Stimulated activated CD4-positive, alpha-beta T cell treated with anti-CD3 and anti-CD28 coated beads, Interleukin-4, amount 100 ng/mL, for 1 hour (primary cell): ENCODE measurements around the gene MARCHF9.

Source experiments
- DNase-seq: peaks from one replicate; pipeline ENCODE4 v3.0.0-alpha.2; 2020

MARCHF9 gene

DNA sequence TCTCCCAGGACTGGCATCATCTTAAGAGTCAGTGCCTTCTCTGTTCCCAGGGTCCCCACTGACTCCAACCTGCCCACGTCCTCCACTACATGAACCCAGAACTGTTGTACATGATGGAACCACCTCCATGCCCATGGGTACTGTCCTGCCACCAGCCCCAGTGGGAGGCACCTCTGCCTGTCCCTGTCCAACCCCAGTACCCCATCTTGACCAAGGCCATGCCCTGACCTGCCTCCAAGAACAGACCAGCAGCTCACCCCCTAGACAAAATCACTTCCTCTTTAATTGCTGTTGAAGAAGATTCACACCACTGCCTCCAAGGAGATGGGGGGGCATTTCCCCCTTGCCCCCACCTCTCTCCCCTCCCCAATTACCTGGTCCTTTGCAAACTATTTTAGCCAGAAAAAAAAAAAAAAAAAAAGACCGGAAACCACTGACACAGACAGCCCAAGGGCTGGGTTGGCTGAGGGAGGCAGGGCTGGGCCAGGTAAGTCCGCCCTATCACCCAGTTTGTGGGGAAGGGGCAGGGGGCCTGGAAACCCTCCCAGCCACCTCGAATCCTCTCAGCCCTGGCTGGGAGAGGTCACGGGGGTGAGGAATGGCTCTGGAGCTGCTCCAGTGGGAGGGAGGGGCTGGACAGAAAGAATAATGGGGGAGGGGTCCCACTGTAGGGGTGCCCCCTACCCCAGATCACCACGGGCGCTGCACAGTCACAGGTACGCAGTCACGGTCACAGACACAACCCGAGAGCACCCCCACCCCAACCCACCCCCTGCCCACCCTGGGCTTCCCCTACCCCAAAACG is 29.8 kb upstream of the MARCHF9 start:
- DNase-seq = no peak

DNA sequence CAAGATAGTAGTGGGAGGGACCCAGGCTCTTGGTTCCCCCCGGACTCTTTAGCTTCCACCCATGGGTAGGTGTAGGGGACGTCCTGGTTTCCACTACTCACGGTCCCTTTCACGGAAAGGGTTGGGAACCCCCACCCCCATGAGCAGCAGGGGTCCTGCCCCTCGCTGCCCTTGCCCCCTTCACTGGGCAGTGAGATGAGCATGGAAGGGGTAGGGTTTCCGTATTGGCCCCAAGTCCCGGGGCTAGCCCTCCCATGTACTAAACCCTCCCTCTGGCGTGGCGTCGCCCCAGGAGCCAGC is 29.1 kb upstream of the MARCHF9 start:
- DNase-seq = no peak

DNA sequence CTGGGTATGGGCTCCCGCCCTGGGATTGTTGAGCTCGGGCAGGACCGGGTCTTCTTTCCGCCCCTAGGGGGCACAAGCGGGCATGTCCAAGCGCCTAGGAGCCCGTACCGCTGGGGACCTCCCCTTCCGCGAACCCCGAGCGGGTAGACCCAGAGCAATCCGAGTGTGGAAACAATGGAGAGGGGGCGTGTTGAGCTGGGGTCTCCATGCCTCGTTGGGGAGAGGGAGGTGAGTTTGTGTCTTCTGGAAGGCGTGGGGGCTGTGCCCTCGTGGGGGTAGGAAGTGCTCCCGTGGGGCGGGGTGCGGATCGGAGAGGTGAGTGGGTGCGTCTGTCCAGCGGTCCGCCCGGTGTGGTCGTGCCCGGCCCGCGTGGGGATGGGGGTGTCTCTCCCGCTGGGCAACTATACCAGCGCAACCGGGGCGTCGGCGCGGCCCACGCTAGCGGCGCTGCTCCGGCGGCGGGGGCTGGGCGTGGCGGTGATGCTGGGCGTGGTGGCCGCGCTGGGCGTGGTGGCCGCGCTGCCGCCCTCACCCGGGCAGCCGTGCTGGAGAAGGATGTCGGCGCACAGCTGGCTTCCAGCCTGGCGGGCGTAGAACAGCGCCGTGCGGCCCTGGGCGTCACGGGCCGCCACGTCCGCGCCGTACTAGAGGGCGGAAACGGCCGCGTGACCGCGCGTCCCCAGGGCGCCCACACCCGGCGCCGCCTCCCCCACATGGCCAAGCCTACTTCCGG is 28.6 kb upstream of the MARCHF9 start:
- DNase-seq = no peak

DNA sequence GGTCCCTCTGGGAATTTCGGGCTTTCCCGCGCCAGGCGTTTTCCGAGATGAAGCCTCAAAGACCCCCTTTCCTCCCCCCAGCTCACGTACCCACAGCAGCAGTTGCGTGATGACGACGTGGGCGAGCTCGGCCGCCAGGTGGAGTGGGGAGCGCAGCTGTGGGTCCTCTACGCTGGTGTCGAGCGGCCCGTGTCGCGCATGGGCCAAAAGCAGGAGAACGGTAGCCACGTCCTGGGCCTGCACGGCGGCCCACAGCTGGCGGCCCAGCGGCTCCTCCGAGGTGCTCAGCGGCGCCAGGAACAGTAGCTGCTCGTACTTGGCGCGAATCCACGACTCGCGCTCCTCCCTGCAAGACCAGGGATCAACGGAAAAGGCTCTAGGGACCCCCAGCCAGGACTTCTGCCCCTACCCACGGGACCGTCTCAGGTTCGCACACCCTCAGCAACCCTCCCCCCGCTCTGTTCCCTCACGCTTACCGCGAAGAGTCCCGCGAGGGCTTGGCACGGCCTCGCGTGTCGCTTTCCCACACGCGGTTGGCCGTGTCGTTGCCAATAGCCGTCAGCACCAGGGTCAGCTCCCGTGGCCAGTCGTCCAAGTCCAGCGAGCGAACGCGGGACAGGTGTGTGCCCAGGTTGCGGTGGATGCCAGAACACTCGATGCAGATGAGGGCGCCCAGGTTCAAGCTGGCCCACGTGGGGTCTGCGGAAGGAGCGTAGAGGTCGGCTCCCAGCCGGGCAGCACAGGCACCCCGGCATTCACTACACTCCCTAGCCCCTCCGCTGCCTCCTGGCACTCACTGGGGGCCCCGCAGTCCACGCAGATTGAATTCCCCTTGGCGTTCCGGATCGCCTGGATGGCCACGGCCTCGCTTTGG is 27.8 kb upstream of the MARCHF9 start:
- no peak for DNase-seq

DNA sequence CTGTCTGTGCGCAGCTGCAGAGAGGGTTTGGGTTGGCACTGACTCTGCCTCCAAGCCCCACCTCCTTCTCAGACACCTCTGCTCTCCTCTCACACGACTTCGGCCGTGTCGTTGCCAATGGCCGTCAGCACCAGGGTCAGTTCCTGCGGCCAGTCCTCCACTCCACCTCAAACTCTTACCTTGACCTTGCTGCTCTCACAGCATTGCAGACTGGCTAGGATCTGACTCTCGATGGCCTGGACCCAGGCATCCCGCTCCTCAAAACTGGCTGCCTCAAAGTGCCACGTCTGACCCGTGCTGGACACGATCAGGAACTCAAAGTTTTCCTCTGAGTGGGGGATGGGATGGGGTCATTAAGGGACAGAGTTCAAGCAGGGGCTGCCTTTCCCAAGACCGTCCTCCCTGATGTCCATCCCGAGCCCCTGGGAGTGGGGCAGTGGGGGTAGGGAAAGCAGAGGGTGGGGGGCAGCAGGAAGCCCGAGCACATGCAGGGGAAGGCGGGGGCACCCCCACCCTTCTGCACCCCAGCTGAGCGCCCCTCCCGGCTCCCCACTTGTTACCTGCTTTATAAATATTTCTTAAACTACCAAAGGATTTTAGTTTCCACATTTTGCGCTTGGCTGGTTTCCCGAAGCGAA is 27.0 kb upstream of the MARCHF9 start:
- no peak for DNase-seq

DNA sequence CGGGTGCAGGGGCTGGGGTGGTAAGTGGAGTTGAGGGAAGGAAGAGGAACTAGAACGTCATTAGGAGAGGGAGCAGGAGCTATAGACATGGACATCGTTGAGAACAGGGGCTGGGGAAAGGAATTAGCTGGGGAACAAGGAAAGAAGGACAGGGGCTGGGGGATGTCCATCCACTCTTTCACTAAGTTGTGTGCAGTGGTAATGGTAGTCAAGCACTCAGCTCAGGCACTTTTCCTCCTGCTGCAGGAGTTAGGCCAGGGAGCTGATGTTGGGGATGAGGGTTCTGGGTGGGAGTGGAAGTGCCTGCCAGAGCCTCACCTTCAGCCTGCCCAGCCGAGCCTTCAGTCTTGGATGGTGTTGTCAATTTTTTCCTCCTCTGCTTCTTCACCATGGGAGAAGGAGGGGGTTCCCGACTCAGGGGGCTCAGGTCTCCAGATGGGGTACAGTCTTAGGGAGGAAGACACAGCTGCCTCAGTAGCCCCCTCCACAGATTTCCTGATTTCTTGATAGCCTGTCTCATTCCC is 25.5 kb upstream of the MARCHF9 start:
- DNase-seq = no peak

DNA sequence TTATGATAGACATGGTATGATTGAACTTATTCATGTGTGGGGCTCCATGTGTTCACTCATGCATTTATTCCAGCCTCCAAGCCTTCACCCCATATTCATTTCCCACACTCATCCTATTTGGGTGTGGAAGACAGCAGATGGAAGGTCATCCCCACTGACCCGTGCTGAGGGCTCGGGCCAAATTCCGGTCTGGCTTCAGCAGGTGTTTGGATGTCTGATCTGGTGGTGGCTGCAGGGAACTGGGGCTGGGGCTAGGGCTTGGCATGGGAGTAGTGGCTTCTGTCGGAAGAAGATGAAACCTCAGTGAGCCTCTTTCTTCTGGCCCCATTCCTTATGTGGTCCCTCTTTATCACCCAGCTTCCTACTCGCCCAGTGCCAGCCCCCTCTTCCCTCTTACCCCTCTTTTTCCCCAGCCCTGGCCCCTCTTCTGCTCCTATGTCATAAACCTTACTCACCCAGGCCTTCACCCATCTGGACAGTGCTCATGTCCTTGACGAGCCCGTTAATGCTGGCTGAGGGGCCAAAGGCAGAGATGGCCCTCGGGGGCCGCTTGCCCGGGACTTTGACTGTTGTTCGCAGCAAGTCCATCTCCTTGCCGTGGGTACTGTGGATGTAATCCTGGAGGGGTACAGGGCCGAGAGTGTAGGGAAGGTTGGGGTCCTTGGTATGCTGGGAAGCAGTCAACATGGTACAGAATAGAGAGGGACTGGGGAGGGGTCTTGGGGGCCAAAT is 24.4 kb upstream of the MARCHF9 start:
- DNase-seq = no peak

DNA sequence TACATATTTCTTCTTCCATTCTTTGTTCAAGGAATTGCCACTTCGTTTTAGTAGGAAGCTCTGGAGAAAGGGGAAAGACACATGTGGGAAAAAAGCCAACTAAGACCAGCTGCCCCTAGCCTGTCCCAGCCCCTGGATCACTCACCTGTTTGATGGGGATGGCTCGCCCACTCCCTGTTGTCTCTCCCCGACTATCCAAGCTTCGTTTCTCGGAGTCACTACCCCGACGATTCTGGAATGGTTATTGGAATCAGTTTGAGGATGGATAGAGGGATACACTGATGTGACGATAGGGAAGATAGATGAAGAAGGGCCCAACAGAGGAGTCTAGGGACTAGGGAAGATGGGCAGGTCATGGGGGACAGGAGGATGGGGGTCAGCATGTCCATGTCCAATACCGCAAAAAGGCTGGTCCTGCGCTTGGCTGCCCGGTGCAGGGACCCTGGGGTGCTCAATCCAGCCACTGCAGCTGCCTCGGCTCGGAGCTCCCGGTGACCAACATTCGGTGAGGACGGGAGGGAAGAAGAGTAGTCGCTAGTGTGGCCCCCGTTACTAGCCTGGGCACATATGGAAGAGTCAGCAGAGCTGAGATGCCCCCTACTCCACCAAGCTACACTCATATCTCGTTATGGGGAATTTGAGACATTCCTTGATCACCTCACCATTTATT is 23.4 kb upstream of the MARCHF9 start:
- DNase-seq = no peak

DNA sequence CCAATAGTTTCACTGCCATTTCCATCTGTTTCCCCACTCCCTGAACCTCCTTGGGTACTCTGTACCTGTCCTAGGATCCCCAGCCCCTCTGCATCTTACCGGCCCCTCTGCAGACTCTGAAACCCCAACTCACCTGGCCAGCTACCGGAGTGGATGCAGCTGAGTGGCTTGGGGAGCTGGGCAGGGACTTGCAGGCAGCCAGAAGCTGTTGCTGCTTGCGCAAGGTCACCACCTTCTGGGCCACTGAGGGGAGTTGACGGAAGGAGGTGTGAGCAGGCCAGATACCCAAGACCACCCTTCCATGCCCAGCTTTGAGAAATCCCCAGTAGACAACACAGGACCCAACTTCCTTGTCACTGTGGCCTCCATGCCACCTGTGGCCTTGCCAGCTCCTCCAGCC is 22.6 kb upstream of the MARCHF9 start:
- no peak for DNase-seq

DNA sequence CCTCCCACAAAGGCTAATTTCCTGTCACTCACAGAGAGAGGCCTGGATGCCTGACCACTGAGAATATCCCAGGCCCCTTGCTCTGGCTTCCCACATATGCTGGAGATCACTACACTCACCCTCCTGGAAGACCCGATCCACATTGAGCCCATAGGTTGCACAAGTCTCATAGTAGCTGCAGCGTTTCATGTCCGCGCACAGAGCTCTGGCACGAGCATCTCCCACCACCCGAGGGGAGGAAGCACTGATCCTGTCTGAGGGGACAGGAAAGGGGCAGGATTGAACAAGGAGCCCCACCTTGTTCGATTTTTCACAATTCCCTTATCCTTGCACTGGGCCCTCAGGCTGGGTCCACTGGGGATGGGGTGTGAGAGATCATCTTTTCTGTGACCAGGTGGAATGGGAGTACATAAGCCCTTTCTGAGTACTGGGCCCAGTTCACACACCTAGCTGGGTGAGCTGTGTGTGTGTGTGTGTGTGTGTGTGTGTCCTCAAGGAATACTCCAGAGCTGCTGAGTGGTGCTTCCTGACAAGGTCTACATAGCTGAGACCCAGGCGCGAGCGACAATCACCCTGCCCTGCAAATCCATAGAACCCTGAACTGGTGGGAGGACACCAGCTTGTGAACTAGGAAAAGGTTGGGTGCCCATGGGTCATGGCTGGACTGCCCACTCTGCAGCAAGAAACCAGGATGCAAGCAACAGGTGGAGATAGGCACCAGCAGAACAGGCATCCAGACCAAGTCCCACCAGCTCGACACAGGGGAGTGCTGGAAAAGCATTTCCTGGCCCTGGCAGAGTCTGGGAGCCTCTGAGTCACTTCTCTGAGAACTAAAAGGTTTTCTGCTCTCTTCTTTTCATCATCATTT is 21.9 kb upstream of the MARCHF9 start:
- no peak for DNase-seq

DNA sequence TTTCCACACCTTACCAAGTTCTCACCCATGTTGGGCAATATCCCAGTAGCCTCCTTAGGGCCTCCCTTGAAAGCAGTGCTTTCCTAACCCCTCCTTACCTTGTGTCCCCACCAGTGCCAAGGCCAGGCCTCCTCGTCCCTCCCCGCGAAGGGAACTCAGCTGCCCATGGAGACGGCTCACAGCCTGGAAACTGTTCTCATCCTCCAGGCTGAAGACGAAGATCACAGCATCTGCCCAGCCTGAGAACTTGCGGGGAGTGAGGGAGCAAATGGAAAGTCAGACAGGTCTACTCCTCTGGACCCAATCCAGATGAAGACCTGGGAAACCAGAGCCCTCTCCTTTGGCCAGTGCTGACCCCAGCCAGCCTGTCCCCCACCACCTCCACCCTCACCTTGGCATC is 21.0 kb upstream of the MARCHF9 start:
- DNase-seq = no peak

DNA sequence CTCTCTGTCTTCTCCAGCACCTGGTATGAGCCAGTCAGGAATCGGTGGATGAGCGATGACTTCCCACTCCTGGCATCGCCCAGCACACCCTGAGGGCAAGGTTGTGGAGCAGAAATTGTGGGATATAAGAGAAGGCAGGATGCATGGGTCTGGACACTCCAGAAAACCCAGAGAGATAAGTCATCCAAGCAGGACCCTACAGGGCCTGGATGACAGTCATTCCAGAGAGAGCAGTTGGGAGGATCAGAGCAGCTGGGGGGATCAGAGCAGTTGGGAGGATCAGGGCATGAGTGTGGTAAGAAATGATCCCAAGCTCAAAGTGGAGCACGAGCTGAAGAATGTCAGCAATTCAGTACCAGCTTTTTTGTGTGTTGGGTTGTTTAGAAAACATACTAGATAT is 20.3 kb upstream of the MARCHF9 start:
- no peak for DNase-seq

DNA sequence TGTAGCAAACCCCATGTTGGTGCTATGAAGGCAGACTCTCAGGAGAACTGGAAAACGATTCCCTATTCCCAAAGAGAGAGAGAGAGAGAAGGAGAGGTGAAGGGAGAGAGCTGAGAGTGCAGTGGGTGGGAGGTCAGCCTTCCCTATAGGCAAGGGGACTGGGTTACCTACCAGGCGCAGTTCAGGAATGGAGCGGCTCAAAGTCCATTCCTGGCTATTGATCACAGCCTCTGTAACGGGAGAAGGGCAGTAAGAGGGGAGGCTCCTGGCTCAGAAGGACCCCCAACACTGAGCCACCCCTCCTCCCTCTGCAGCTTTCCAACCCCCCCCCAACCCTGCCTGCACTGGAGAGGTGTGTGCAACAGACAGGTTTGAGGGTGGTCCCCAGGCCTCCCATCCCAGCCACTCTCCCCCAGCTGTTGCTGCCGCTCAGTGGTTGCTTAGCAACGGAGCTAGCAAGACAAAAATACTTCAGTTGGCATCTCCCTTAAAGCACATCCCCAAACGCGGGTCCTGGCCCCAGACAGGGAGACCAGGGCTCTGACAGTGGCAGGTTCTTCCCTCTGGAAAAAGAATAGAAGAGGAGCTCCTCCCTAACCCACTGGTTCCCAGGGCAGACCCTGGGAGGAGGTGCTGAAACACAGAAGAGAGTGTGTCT is 19.6 kb upstream of the MARCHF9 start:
- no peak for DNase-seq

DNA sequence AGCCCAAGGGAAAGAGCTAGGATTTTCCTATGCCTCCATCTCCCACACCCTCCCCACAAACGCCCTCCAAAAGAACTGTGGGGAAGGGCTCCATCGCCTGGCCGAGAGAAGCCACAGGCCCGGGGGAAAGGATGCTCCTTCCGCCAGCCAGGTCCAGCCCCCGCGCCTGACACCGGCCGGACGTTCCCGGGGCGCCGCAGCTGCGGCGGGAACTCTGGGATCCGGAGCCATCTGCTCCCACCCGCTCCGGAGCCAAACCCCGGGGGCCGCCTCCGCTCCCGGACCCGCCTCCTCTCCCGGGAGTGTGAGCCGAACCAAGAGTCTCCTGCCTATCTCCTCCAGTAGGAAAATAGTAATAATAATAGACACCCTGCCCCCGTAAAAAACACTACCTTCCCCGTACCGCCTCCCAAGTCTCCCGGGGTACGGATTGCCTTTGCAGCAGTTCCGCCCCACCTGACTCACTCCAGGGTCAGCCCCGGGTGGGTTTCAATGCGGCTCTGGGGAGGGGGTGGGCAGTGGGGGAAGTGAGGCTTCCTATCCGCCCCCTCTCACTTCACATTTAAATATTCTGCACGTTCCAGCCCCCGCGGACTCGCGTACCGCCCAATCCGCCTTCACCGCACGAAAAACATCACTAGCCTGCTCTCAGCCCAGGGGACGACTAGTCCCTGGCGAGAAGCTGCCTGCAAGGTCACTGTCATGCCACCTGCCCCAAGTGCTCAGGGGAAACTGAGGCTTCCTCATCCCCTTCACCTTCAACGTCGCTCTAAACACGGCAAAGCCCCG is 18.8 kb upstream of the MARCHF9 start:
- no peak for DNase-seq

DNA sequence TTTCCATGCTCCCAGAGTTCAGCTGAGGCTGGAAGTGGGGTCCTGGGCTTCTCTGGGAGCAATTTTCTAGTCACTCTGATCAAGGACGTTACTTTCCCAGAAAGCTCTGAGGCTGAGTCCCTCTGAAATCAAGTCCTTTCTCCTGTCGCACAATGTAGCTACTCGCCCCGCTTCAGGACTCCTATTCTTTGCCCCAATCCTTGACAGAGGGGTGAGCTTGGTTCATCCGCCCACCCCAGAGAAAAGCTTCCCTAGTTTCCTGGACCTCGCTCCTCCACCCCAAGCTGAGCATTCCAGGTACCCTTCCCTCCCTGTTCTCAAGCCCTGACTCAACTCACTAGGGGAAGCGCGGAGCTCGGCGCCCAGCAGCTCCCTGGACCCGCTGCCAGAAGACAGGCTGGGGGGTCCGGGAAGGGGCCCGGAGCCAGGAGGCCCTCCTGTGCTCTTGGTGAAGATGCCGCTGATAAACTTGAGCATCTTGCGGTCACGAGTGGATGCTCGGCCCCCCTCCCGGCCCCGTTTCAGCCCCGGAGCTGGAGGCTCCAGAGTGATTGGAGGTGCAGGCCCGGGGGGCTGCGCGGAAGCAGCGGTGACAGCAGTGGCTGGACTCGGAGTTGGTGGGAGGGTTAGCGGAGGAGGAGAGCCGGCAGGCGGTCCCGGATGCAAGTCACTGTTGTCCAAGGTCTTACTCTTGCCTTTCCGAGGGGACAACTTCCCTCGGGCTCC is 18.0 kb upstream of the MARCHF9 start:
- no peak for DNase-seq

DNA sequence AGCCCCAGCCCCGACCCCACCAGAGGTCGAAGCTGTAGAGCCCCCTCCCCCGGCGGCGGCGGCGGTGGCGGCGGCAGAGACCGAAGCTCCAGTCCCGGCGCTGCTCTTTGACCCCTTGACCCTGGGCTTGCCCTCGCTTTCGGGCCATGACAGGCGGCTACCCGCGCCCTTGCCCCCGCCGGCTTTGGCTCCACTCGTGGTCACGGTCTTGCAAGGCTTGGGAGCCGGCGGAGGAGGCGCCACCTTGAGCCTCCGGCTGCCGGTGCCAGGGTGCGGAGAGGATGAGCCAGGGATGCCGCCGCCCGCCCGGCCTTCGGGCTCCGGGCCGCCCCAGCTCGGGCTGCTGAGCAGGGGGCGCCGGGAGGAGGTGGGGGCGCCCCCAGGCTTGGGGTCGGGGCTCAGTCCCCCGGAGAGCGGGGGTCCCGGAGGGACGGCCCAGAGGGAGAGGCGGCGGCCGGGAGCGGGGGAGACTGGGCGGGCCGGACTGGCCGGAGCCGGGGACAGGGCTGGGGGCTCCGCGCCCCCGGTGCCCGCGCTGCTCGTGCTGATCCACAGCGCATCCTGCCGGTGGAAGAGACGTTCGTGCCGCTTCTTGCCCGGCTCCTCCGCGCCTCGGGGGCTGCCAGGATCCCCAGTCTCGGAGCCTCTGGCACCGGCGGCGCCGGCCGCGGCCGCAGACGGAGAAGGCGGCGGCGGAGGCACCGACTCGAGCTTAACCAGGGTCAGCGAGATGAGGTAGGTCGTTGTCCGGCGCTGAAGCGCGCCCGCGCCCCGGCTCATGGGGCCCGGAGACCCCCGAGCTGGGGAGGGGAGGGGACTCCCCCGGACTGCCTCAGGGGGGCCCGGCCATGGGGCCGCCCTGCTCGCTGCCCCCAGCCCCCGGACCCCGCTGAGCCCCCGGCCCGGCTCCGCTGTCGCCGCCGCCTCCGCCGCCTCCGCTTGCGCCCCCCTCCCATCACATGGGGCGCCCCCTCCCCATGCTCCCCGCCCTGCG is 17.1 kb upstream of the MARCHF9 start:
- no peak for DNase-seq

DNA sequence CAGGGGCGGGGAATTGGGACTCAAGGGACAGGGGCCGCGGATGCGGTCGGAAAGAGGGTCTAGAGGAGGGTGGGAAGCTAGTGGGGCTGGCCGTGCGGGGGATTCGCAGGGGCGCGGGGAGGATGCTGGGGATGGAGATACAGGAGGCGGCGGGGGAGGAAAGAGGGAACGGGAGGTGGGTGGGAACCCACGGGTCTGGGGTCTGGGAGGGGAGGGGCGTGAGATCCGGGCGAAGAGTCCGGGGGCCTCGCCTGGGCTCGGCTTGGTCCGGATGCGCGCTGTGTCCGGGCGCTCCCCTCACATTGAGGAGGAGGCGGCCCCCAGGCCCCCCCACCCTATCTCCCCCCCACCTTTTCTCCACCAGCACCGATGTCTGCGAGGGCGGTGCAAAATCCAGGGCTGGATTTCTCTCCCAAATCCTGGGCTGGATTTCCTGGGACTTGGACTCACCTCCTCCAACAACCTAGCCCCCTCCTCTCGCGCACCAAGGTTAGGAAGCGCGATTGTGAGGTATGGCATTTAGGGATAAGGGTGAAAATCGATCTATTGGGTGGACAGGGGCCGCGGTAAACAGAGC is 16.2 kb upstream of the MARCHF9 start, which contains the start of gene AGAP2:
Gene AGAP2 (minus strand): TSS at position 82 of the 577 bp plus-strand sequence. CDS start 496 bp downstream, outside the sequence.
- DNase-seq = no peak
